Neuronal stem cell (in vitro differentiated cells): ENCODE results near the gene SUGP2.

Experiments
- DNase-seq: peaks from one replicate; pipeline ENCODE4 v3.0.0-alpha.2; 2013; ENCODE audit warnings: low spot score
- H2AFZ ChIP-seq: one replicate; pipeline ENCODE4 v1.6.1; 2013; ENCODE audit warnings: mild to moderate bottlenecking, low read length, inconsistent platforms
- H2AK5ac ChIP-seq: 2 replicates; pipeline ENCODE4 v1.6.1; 2013; ENCODE audit warnings: low read depth, mild to moderate bottlenecking, inconsistent platforms, low read length, moderate library complexity, mixed read lengths
- H2BK120ac ChIP-seq: 2 replicates; pipeline ENCODE4 v1.6.1; 2013; ENCODE audit warnings: low read depth, mild to moderate bottlenecking, inconsistent platforms, low read length, moderate library complexity, mixed read lengths
- H2BK12ac ChIP-seq: one replicate; pipeline ENCODE4 v1.6.1; 2013; ENCODE audit warnings: low read length, inconsistent platforms
- H2BK15ac ChIP-seq: 2 replicates; pipeline ENCODE4 v1.6.1; 2013; ENCODE audit warnings: mild to moderate bottlenecking, low read length, inconsistent platforms, mixed read lengths
- H2BK5ac ChIP-seq: one replicate; pipeline ENCODE4 v1.6.1; 2013; ENCODE audit warnings: inconsistent platforms, mild to moderate bottlenecking, low read length, moderate library complexity
- H3K14ac ChIP-seq: one replicate; pipeline ENCODE4 v1.6.1; 2013; ENCODE audit warnings: low read length, inconsistent platforms
- H3K18ac ChIP-seq: 2 replicates; pipeline ENCODE4 v1.6.1; 2013; ENCODE audit warnings: low read length, inconsistent platforms
- H3K23ac ChIP-seq: 2 replicates; pipeline ENCODE4 v1.6.1; 2013; ENCODE audit warnings: low read depth, mild to moderate bottlenecking, mixed read lengths, low read length, inconsistent platforms; ENCODE audit not compliant: poor library complexity
- H3K27ac ChIP-seq: replicated peaks from 3 replicates; pipeline ENCODE4 v1.5.1; 2013; ENCODE audit warnings: low read length, inconsistent platforms
- H3K27me3 ChIP-seq, 3 experiments: 2 replicates each; pipeline ENCODE4 v1.6.1; 2013; ENCODE audit warnings: low read length in 3 of 3, mild to moderate bottlenecking in 2 of 3, inconsistent platforms in 1 of 3, low read depth in 1 of 3, mixed read lengths in 1 of 3, moderate library complexity in 1 of 3; ENCODE audit not compliant: control insufficient read depth in 3 of 3, insufficient read depth in 3 of 3
- H3K36me3 ChIP-seq, 2 donors: replicated peaks in 1 of 2; 2 replicates each; pipeline ENCODE4 v1.6.1; 2013; ENCODE audit warnings: low read length in 2 of 2; ENCODE audit not compliant: control insufficient read depth in 2 of 2, insufficient read depth in 2 of 2
- H3K4ac ChIP-seq: 2 replicates; pipeline ENCODE4 v1.6.1; 2013; ENCODE audit warnings: inconsistent platforms, mild to moderate bottlenecking, low read length, moderate library complexity
- H3K4me1 ChIP-seq, 2 donors: 1 replicate in 1 of 2; 2 replicates in 1 of 2; pipeline ENCODE4 v1.6.1; 2013; ENCODE audit warnings: low read length in 2 of 2, low read depth in 1 of 2; ENCODE audit not compliant: control insufficient read depth in 2 of 2, insufficient read depth in 1 of 2
- H3K4me2 ChIP-seq: one replicate; pipeline ENCODE4 v1.6.1; 2013; ENCODE audit warnings: mild to moderate bottlenecking, low read length, inconsistent platforms; ENCODE audit not compliant: insufficient read depth, poor library complexity, severe bottlenecking
- H3K4me3 ChIP-seq, 2 donors: 2 replicates each; pipeline ENCODE4 v1.5.1; 2013; ENCODE audit warnings: low read length in 2 of 2, mild to moderate bottlenecking in 2 of 2, inconsistent platforms in 1 of 2, moderate library complexity in 1 of 2
- H3K79me1 ChIP-seq: one replicate; pipeline ENCODE4 v1.6.1; 2013; ENCODE audit warnings: low read depth, mild to moderate bottlenecking, inconsistent platforms, low read length, moderate library complexity
- H3K9ac ChIP-seq: one replicate; pipeline ENCODE4 v1.6.1; 2013; ENCODE audit warnings: mild to moderate bottlenecking, low read depth, low read length, inconsistent platforms; ENCODE audit not compliant: poor library complexity
- H3K9me3 ChIP-seq, 2 donors: replicated peaks in 1 of 2; 2 replicates each; pipeline versions ENCODE3 to v1.6.1; 2013; ENCODE audit warnings: low read length in 2 of 2, mild to moderate bottlenecking in 2 of 2, inconsistent platforms in 1 of 2, low read depth in 1 of 2, mixed read lengths in 1 of 2, moderate library complexity in 1 of 2; ENCODE audit not compliant: control insufficient read depth in 2 of 2, insufficient read depth in 1 of 2
- H4K8ac ChIP-seq: one replicate; pipeline ENCODE4 v1.6.1; 2013; ENCODE audit warnings: low read depth, mild to moderate bottlenecking, inconsistent platforms, low read length, moderate library complexity
- H4K91ac ChIP-seq: one replicate; pipeline ENCODE4 v1.6.1; 2013; ENCODE audit warnings: low read length, low read depth, mild to moderate bottlenecking, inconsistent platforms; ENCODE audit not compliant: poor library complexity
- WGBS, 2 donors: extraction: QIAGEN DNeasy Blood & Tissue Kit; methylation state at CpG; one replicate each; pipeline ENCODE4 v1.1.7; 2013; ENCODE audit warnings: missing lambda C conversion rate in 2 of 2, mixed read lengths in 1 of 2; ENCODE audit not compliant: insufficient read length in 2 of 2, insufficient replicate concordance in 1 of 2; ENCODE audit errors: extremely low coverage in 2 of 2; 5-methylcytosine and 5-hydroxymethylcytosine counted together

Gene SUGP2

GRCh38 chr19:19021115-19021514, 12.2 kb downstream of the SUGP2 start:
- Histone ChIP-seq H2BK120ac (no peak overlapping the region), H3K79me1 (peaks cover 6% of the 10 kb centered on the region), H2AFZ (no peak overlapping the region), H3K4me3 (no peak overlapping the region), H3K23ac (no peak overlapping the region), H4K91ac (no peak overlapping the region), H3K27ac (no peak overlapping the region), H3K4me1 (no peaks in the 10 kb centered on the region), H3K4me2 (no peak overlapping the region), H3K9me3 (peaks cover 0 to 1% of the 10 kb centered on the region in 2 donors), H2BK5ac (no peak overlapping the region), H4K8ac (no peak overlapping the region), H3K14ac (no peak overlapping the region), H3K27me3 (no peaks in the 10 kb centered on the region), H2BK12ac (no peak overlapping the region), H2AK5ac (no peak overlapping the region), H2BK15ac (no peak overlapping the region), H3K9ac (no peak overlapping the region), H3K18ac (no peak overlapping the region), H3K4ac (no peak overlapping the region), H3K36me3 (peaks cover 48 to 89% of the 10 kb centered on the region in 2 donors)
- DNase-seq, result no peak
- WGBS, 2 donors, result no CpG with 5 or more reads among the region's 3 CpGs

DNA sequence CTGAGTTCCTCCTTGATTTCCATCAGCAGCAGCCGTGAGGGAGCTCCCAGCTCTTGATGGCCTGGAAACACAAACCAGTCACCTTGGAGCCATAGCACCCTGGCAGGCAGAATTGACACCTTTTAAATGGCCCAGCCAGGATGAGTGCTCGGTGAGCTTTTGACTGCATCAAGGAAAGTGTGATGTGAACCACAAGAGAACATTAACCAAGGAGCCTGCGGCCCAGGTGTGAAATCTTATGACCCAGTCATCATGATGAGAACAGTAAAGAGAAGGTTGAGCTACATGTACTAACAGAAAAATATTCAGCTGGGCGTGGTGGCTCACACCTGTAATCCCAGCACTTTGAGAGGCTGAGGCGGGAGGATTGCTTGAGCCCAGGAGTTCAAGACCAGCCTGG, 22.8 kb downstream of the SUGP2 start:
- no peak overlapping the region for H3K27ac ChIP-seq
- no peaks in the 10 kb centered on the region for H3K4me1 ChIP-seq
- no peaks in the 10 kb centered on the region for H3K27me3 ChIP-seq
- H2BK15ac ChIP-seq, result no peak overlapping the region
- no peak overlapping the region for H3K9ac ChIP-seq
- H3K23ac ChIP-seq, result no peak overlapping the region
- no peak overlapping the region for H3K4me2 ChIP-seq
- no peak for DNase-seq
- H2AK5ac ChIP-seq, result no peak overlapping the region
- H4K91ac ChIP-seq, result no peak overlapping the region
- H2BK5ac ChIP-seq, result no peak overlapping the region
- H4K8ac ChIP-seq, result no peak overlapping the region
- H2BK12ac ChIP-seq, result no peak overlapping the region
- no peaks in the 10 kb centered on the region for H3K79me1 ChIP-seq
- no peaks in the 10 kb centered on the region for H3K9me3 ChIP-seq
- no peak overlapping the region for H2AFZ ChIP-seq
- H3K14ac ChIP-seq, result no peak overlapping the region
- no peak overlapping the region for H3K18ac ChIP-seq
- WGBS, 2 donors, result no CpG with 5 or more reads among the region's 5 CpGs
- no peak overlapping the region for H3K4me3 ChIP-seq
- peaks cover 47 to 96% of the 10 kb centered on the region in 2 donors for H3K36me3 ChIP-seq
- no peak overlapping the region for H2BK120ac ChIP-seq
- no peak overlapping the region for H3K4ac ChIP-seq

- Histone ChIP-seq H3K36me3 (peaks cover 48 to 98% of the 10 kb centered on the region in 2 donors), H3K4me1 (no peaks in the 10 kb centered on the region), H3K27ac (no peak overlapping the region), H3K18ac (no peak overlapping the region), H3K4me3 (no peak overlapping the region), H2AFZ (no peak overlapping the region), H4K8ac (no peak overlapping the region), H2AK5ac (no peak overlapping the region), H3K23ac (no peak overlapping the region), H3K79me1 (no peaks in the 10 kb centered on the region), H3K9me3 (no peaks in the 10 kb centered on the region), H2BK12ac (no peak overlapping the region), H2BK120ac (no peak overlapping the region), H3K27me3 (no peaks in the 10 kb centered on the region), H2BK15ac (no peak overlapping the region), H3K4ac (no peak overlapping the region), H2BK5ac (no peak overlapping the region), H3K4me2 (no peak overlapping the region), H3K9ac (no peak overlapping the region), H3K14ac (no peak overlapping the region), H4K91ac (no peak overlapping the region)
- WGBS, 2 donors, result no CpG with 5 or more reads among the region's 18 CpGs
- no peak for DNase-seq
Measured at GRCh38 chr19:19009951-19010350, 23.4 kb downstream of the SUGP2 start.

GRCh38 chr19:19006213-19006612, 27.1 kb downstream of the SUGP2 start:
- WGBS, 2 donors, result no CpG with 5 or more reads among the region's 3 CpGs
- no peaks in the 10 kb centered on the region for H3K9me3 ChIP-seq
- H3K18ac ChIP-seq, result no peak overlapping the region
- H3K4ac ChIP-seq, result no peak overlapping the region
- H2BK5ac ChIP-seq, result no peak overlapping the region
- no peaks in the 10 kb centered on the region for H3K4me1 ChIP-seq
- H3K23ac ChIP-seq, result no peak overlapping the region
- H3K9ac ChIP-seq, result no peak overlapping the region
- H3K4me3 ChIP-seq, result no peak overlapping the region
- no peak overlapping the region for H2BK12ac ChIP-seq
- H3K27ac ChIP-seq, result no peak overlapping the region
- no peak overlapping the region for H3K14ac ChIP-seq
- no peak overlapping the region for H2BK15ac ChIP-seq
- no peak overlapping the region for H2BK120ac ChIP-seq
- no peaks in the 10 kb centered on the region for H3K79me1 ChIP-seq
- H3K36me3 ChIP-seq, result peaks cover 58 to 98% of the 10 kb centered on the region in 2 donors
- DNase-seq, result no peak
- no peak overlapping the region for H3K4me2 ChIP-seq
- no peak overlapping the region for H2AK5ac ChIP-seq
- no peak overlapping the region for H4K91ac ChIP-seq
- H4K8ac ChIP-seq, result no peak overlapping the region
- H3K27me3 ChIP-seq, result no peaks in the 10 kb centered on the region
- no peak overlapping the region for H2AFZ ChIP-seq
